Endodermal cell (in vitro differentiated cells): ENCODE data around the gene CAMK2B. TPM values are rescaled to one million over a fixed set of nuclear protein-coding genes. Genes with fewer than 3 reads are reported as not detected.

ENCODE experiments used
- DNase-seq: peaks from one replicate; pipeline ENCODE4 v3.0.0-alpha.2; 2017
- H3K27ac ChIP-seq: 2 replicates; pipeline ENCODE4 v1.5.1; 2013; ENCODE audit warnings: mild to moderate bottlenecking, low read depth, low read length, moderate library complexity
- H3K27me3 ChIP-seq: 2 replicates; pipeline ENCODE4 v1.6.1; 2013; ENCODE audit warnings: mild to moderate bottlenecking, low read length, moderate library complexity; ENCODE audit not compliant: insufficient read depth, control insufficient read depth, poor library complexity, severe bottlenecking
- H3K36me3 ChIP-seq: 2 replicates; pipeline ENCODE4 v1.7.0; 2013; ENCODE audit warnings: mild to moderate bottlenecking, low read length, moderate library complexity; ENCODE audit not compliant: control insufficient read depth, insufficient read depth
- H3K4me1 ChIP-seq: one replicate; pipeline ENCODE4 v1.7.0; 2013; ENCODE audit warnings: low read length; ENCODE audit not compliant: control insufficient read depth, insufficient read depth
- H3K4me3 ChIP-seq: 2 replicates; pipeline ENCODE4 v1.5.1; 2013; ENCODE audit warnings: mild to moderate bottlenecking, low read length, moderate library complexity
- H3K9ac ChIP-seq: 2 replicates; pipeline ENCODE4 v1.6.1; 2013; ENCODE audit warnings: mild to moderate bottlenecking, low read length, moderate library complexity; ENCODE audit not compliant: poor library complexity, severe bottlenecking; ENCODE audit errors: extremely low read depth
- H3K9me3 ChIP-seq: 2 replicates; pipeline ENCODE4 v1.6.1; 2013; ENCODE audit warnings: mild to moderate bottlenecking, low read length, moderate library complexity; ENCODE audit not compliant: control insufficient read depth
- H3K27ac Mint-ChIP-seq: 2 replicates; pipeline ENCODE4 v1.8.0; 2020; ENCODE audit warnings: mixed read lengths
- H3K27me3 Mint-ChIP-seq: 2 replicates; pipeline ENCODE4 v1.8.0; 2021; ENCODE audit warnings: mild to moderate bottlenecking, mixed read lengths; ENCODE audit not compliant: insufficient read depth
- H3K36me3 Mint-ChIP-seq: 2 replicates; pipeline ENCODE4 v1.8.0; 2020; ENCODE audit warnings: low read depth, mixed read lengths
- H3K4me1 Mint-ChIP-seq: 2 replicates; pipeline ENCODE4 v1.8.0; 2020; ENCODE audit warnings: mixed read lengths
- H3K4me3 Mint-ChIP-seq: 2 replicates; pipeline ENCODE4 v1.8.0; 2020; ENCODE audit warnings: mild to moderate bottlenecking, moderate library complexity, mixed read lengths
- H3K9me3 Mint-ChIP-seq: 2 replicates; pipeline ENCODE4 v1.8.0; 2020; ENCODE audit warnings: mild to moderate bottlenecking, mixed read lengths
- WGBS, 2 experiments: methylation state at CpG; one replicate each; pipeline versions ENCODE4 v1.1.5 to v1.1.7; 2013; ENCODE audit warnings: missing lambda C conversion rate in 2 of 2, mixed read lengths in 1 of 2; ENCODE audit not compliant: insufficient coverage in 1 of 2, insufficient read length in 1 of 2; 5-methylcytosine and 5-hydroxymethylcytosine counted together
- total RNA-seq, 2 donors: library from RNA; stranded (reverse); fragmentation: NEBNext Ultra II Directional in 1 of 2; extraction: Animal tissue kit (Norgen Biotek cat#: 25700) in 1 of 2; gene quantifications; 2 replicates in 1 of 2; 3 replicates in 1 of 2; pipeline ENCODE4 v1.2.1, GENCODE V29; 2021
- TF ChIP-seq, protein P1 (sequence below): fragments of 200-600 bp; sonication (generic); conservative IDR thresholded peaks from 2 replicates; pipeline ENCODE4 v1.5.0; 2021; ENCODE audit warnings: antibody characterized with exemption, mild to moderate bottlenecking

The CAMK2B gene
- total RNA-seq, 2 donors from 2014 or later = 0.26 TPM; not detected in 1

DNA sequence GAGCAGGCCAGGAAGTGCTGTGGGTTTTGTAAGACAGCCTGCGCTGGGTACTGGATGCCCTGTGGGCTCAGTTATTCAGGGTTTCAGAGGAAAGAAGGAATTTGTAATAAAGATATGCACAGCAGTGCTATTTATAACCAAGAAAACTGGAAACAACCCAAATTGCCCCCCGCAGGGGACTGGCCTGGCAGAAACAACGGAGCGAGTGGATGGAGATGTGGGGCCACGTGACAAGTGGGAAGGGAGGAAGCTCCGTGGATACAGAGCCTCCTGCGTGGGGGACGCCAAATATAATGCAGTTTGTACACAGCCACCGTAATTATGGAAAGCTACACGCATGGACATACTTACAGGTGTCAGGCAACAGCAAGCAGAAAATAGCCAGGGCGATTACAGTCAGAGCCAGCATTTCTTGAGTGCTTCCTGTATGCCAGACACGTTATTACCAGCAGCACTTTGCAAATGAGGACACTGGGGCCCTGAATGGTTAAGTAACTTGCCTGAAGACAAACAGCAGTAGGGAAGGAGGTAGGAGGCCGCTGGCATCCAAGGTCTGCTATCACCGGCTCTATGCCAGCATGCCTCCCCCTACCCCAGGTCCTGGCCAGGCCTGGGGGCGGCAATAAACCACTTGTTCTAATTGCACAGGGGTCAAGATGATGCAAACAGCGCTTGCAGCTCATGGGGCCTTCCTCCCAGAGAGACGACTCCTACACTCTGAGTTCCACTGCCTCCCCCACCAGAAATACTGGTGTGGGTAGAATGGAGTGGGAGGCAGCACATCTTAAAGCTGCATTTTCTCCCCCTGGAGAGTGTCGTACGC, 8.7 kb upstream of the CAMK2B start:
- DNase-seq = no peak
- no peaks in the 10 kb centered on the region for H3K36me3 Mint-ChIP-seq
- Histone ChIP-seq H3K27me3 (peaks cover 10% of the 10 kb centered on the region), H3K4me3 (no peak overlapping the region), H3K27ac (no peak overlapping the region), H3K9me3 (no peaks in the 10 kb centered on the region), H3K4me1 (no peaks in the 10 kb centered on the region), H3K9ac (no peak overlapping the region), H3K36me3 (no peaks in the 10 kb centered on the region)
- WGBS, 2 experiments = 90 to 91% methylated on average over 13 to 19 of the region's 19 CpGs
- TF ChIP-seq, protein P1, sequence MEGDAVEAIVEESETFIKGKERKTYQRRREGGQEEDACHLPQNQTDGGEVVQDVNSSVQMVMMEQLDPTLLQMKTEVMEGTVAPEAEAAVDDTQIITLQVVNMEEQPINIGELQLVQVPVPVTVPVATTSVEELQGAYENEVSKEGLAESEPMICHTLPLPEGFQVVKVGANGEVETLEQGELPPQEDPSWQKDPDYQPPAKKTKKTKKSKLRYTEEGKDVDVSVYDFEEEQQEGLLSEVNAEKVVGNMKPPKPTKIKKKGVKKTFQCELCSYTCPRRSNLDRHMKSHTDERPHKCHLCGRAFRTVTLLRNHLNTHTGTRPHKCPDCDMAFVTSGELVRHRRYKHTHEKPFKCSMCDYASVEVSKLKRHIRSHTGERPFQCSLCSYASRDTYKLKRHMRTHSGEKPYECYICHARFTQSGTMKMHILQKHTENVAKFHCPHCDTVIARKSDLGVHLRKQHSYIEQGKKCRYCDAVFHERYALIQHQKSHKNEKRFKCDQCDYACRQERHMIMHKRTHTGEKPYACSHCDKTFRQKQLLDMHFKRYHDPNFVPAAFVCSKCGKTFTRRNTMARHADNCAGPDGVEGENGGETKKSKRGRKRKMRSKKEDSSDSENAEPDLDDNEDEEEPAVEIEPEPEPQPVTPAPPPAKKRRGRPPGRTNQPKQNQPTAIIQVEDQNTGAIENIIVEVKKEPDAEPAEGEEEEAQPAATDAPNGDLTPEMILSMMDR = no peak
- H3K4me1 Mint-ChIP-seq = no peaks in the 10 kb centered on the region
- H3K4me3 Mint-ChIP-seq = no peak overlapping the region
- H3K9me3 Mint-ChIP-seq = no peaks in the 10 kb centered on the region
- H3K27ac Mint-ChIP-seq = no peak overlapping the region
- peaks cover 9% of the 10 kb centered on the region for H3K27me3 Mint-ChIP-seq

DNA sequence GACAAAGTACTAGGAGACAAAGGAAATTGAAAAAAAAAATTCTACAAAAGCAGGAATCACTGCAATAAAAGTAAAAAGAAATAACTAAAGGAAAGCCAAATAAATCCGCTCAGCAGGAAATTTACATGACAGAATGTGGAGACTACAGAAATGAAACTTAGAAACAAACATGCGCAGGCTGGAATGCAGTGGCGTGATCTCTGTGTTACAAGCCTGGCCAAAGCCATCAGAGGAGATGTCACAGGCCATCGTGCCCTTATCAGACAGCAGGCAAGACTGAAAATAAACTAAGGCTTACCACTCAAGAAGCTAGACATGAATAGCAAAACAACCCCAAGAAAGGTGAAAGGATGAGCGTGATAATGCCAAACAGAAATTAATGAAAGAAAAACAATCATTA, 6.3 kb upstream of the CAMK2B start:
- TF ChIP-seq, protein P1 = no peak
- no peaks in the 10 kb centered on the region for H3K4me1 Mint-ChIP-seq
- WGBS, 2 experiments = 95 to 96% methylated on average over 3 to 5 of the region's 5 CpGs

GRCh38 chr7:44330331-44330730, 4.9 kb upstream of the CAMK2B start:
- H3K36me3 Mint-ChIP-seq = no peaks in the 10 kb centered on the region
- Histone ChIP-seq H3K36me3 (no peaks in the 10 kb centered on the region), H3K4me1 (no peaks in the 10 kb centered on the region), H3K9me3 (no peaks in the 10 kb centered on the region), H3K4me3 (no peak overlapping the region), H3K9ac (no peak overlapping the region), H3K27me3 (peaks cover 33% of the 10 kb centered on the region), H3K27ac (no peak overlapping the region)
- no peak for DNase-seq
- no peaks in the 10 kb centered on the region for H3K9me3 Mint-ChIP-seq
- H3K27ac Mint-ChIP-seq = no peak overlapping the region
- H3K4me3 Mint-ChIP-seq = no peak overlapping the region
- peaks cover 40% of the 10 kb centered on the region for H3K27me3 Mint-ChIP-seq
- WGBS, 2 experiments = 86 to 93% methylated on average over 6 of the region's 6 CpGs
- TF ChIP-seq, protein P1 = no peak
- peaks cover 3% of the 10 kb centered on the region for H3K4me1 Mint-ChIP-seq

More for the DNA sequence above, 6.3 kb upstream of the CAMK2B start:
- Histone ChIP-seq H3K9me3 (no peaks in the 10 kb centered on the region), H3K4me1 (no peaks in the 10 kb centered on the region), H3K9ac (no peak overlapping the region), H3K27ac (no peak overlapping the region), H3K36me3 (no peaks in the 10 kb centered on the region), H3K27me3 (peaks cover 23% of the 10 kb centered on the region), H3K4me3 (no peak overlapping the region)
- Mint-ChIP-seq H3K4me3 (no peak overlapping the region), H3K27me3 (peaks cover 29% of the 10 kb centered on the region), H3K36me3 (no peaks in the 10 kb centered on the region), H3K27ac (no peak overlapping the region), H3K9me3 (no peaks in the 10 kb centered on the region)
- no peak for DNase-seq
